Kidney epithelial cell (primary cell): ENCODE measurements around the gene KIF22. TPM values are rescaled to one million over a fixed set of nuclear protein-coding genes. Genes with fewer than 3 reads are reported as not detected.
"Not testable (repeated sequence)": the region's sequence is repeated elsewhere in the genome, so short reads cannot be mapped to it uniquely, and the experiment has no call there.

Experiments
- DNase-seq: peaks from one replicate; pipeline ENCODE4 v3.0.0-alpha.2; 2010; ENCODE audit warnings: low read depth
- H3K27me3 ChIP-seq: 2 replicates; pipeline ENCODE4 v1.6.0; 2011; ENCODE audit warnings: low read length; ENCODE audit not compliant: control insufficient read depth, insufficient read depth
- H3K36me3 ChIP-seq: 2 replicates; pipeline ENCODE4 v1.5.1; 2011; ENCODE audit warnings: low read length; ENCODE audit not compliant: control insufficient read depth, insufficient read depth
- H3K4me3 ChIP-seq: 2 replicates; pipeline ENCODE4 v1.5.1; 2011; ENCODE audit warnings: low read depth, mild to moderate bottlenecking, control low read depth, low read length
- total RNA-seq: library from RNA; depleted of rRNA; stranded (reverse); fragments of >200 nt; gene quantifications from 2 replicates; pipeline ENCODE4 v1.2.3, GENCODE V29; 2015
- TF ChIP-seq, protein P1 (sequence below): IDR thresholded peaks from 2 replicates; pipeline ENCODE4 v1.5.1; 2011; ENCODE audit warnings: mild to moderate bottlenecking, moderate library complexity, low read length, control low read depth, inconsistent platforms; ENCODE audit not compliant: insufficient read depth, poor library complexity, severe bottlenecking

KIF22 gene
- total RNA-seq, 1 donor from 2014 or later: 24.2 TPM

DNA sequence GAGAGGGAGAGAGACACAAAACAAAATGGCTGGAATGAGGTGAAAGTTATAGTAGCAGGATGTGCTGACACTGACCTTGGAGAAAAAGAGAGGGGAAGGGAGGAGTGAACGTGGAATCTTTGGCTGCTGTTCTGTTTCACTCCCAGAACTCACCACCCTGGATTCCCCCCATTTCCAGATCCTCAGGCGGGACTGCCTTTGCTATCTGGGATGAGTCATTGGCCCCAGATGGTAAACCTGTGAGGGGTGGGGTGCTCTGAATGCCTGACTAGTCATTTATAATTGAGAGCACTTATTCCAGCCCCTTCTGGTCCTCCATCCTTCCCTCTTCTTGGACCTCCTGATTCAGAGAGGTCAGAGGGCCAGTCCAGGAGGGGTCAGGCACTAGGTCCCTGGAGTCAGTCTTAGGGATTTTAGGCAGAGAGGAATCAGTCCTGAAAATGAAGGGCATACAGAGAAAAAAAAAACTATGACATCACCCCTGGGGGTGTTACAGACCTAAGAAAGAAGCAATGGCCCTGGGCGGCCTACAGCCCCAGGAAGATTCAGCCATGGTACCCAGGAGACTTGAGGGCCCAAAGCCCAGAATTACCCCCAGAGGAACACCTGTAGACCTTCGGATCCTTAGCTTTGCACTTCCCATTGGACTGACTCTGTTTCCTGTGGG, 14.7 kb upstream of the KIF22 start:
- Histone ChIP-seq H3K4me3 (no peak overlapping the region), H3K27me3 (peaks cover 2% of the 10 kb centered on the region), H3K36me3 (no peaks in the 10 kb centered on the region)
- peak; percentile 32 for DNase-seq
- TF ChIP-seq, protein P1, sequence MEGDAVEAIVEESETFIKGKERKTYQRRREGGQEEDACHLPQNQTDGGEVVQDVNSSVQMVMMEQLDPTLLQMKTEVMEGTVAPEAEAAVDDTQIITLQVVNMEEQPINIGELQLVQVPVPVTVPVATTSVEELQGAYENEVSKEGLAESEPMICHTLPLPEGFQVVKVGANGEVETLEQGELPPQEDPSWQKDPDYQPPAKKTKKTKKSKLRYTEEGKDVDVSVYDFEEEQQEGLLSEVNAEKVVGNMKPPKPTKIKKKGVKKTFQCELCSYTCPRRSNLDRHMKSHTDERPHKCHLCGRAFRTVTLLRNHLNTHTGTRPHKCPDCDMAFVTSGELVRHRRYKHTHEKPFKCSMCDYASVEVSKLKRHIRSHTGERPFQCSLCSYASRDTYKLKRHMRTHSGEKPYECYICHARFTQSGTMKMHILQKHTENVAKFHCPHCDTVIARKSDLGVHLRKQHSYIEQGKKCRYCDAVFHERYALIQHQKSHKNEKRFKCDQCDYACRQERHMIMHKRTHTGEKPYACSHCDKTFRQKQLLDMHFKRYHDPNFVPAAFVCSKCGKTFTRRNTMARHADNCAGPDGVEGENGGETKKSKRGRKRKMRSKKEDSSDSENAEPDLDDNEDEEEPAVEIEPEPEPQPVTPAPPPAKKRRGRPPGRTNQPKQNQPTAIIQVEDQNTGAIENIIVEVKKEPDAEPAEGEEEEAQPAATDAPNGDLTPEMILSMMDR: no peak

DNA sequence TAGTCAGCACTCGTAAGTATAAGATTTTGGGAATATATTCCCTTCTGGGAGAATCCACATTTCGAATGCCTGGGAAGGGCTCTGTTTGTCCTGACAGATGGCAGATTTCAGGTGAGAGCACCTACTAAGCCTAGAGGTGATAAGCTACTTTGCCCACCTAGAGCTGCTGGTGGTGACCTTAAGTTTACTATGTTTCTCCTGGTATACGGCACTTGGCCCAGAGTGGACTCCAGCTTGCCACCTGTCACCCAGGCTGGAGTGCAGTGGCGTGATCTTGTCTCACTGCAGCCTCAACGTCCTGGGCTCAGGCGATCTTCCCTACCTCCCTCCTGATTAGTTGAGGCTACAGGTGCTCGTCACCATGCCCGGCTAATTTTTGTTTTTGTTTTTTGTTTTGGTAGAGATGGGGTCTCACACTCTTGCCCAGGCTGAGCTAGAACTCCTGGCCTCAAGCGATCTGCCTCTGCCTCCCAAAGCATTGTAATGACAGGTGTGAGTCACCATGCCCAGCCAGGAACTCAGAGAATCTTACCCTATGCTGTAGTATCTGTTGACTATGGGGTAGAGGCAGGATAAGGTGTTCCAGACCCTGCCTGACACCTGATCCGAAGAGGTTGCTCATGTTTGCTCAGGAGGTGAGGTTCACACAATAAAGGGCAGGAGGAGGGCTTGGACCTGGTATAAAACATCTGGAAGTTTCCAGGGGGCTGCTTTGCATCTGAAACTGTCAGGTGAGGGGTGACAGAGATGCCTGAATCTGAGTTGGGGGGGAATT, 12.8 kb upstream of the KIF22 start, which contains the start of gene ZG16:
TSS of gene ZG16 (plus strand) at position 681 of the 775 bp plus-strand sequence. CDS start 1,011 bp downstream, outside the sequence.
- Histone ChIP-seq H3K27me3 (peaks cover 2% of the 10 kb centered on the region), H3K4me3 (no peak within 1 kb of the TSS), H3K36me3 (no peaks in the 10 kb centered on the region)
- DNase-seq: no peak
- TF ChIP-seq, protein P1: no peak

DNA sequence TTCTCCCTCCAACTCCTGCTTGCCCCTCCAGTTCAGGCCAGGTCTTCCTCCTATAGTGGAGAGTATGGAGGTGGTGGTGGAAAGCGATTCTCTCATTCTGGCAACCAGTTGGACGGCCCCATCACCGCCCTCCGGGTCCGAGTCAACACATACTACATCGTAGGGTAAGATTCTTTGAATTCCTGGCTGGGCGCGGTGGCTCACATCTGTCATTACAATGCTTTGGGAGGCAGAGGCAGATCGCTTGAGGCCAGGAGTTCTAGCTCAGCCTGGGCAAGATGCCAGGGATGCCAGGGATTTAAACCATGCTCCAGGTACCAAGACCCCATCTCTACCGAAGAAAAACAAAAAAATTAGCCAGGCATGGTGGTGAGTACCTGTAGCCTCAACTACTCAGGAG, 11.1 kb upstream of the KIF22 start:
- TF ChIP-seq, protein P1: no peak
- no peaks in the 10 kb centered on the region for H3K36me3 ChIP-seq
- no peak for DNase-seq
- no peak overlapping the region for H3K4me3 ChIP-seq
- H3K27me3 ChIP-seq: peaks cover 2% of the 10 kb centered on the region

DNA sequence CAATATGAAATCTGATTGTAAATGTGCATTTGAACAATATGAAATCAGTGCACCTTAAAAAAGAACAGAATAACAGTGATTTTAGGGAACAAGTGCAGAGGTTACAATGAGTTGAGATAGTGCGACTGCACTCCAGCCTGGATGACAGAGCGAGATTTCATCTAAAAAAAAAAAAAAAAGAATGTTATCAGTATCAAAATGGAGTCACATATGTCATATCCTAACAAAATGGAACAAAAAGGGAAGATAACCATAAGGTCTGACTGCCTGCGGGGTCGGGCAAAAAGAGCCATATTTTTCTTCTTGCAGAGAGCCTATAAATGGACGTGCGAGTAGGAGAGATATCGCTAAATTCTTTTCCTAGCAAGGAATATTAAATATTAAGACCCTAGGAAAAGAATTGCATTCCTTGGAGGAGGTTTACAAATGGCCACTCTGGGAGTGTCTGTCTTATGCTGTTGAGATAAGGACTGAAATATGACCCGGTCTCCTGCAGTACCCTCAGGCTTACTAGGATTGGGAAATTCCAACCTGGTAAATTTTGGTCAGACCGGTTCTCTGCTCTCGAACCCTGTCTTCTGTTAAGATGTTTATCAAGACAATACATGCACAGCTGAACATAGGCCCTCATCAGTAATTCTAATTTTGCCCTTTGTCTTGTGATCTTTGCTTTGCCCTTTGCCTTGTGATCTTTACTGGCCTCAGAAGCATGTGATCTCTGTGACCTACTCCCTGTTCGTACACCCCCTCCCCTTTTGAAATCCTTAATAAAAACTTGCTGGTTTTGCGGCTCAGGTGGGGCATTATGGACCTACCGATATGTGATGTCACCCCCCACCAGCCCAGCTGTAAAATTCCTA, 7.2 kb upstream of the KIF22 start:
- H3K4me3 ChIP-seq, H3K36me3 ChIP-seq, H3K27me3 ChIP-seq, DNase-seq: not testable (repeated sequence)

DNA sequence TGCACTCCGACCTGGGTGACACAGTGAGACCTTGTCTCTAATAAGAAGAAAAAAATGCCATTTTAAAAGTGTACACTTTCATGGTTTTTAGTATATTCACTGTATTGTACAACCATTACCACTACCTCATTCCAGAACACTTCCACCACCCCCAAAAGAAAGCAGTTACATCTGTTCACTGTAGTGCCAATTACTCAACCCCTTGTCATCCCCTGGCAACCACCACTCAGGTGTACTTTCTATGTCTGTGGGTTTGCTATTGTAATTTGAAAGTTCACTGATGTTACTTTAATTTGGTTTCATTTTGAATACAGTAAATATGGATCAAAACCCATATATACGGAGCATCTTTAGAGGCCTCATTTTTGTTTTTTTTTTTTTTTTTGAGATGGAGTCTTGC, 6.4 kb upstream of the KIF22 start:
- no peak for DNase-seq
- TF ChIP-seq, protein P1: no peak
- no peaks in the 10 kb centered on the region for H3K27me3 ChIP-seq
- no peak overlapping the region for H3K4me3 ChIP-seq
- H3K36me3 ChIP-seq: no peaks in the 10 kb centered on the region

DNA sequence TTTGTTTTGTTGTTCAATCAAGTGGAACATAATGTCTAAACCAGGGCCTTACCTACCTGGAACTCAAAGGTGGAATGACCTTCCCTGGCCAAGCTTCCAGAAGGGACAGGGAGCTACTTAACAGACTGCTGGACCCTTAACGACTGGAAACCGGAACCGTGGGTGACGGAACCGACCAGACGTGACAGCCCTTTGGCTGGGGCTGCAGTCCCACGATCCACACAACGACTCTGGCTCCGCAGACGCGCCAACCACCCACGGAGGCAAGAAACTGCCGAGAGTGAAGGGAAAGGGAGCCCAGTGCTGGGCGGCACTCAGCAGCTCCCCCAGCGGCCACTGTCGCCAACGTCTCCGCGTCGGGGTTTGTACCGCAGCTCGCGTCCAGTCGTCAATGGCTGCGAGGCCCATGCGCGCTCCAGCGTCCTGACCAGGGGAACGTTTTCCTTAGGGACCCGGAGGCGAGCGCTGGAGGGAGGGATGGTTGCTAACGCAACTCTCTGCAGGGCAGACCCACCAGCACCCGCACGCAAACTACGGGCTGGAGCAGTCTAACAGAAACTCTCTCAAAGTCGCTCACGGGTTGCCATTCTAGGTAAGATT, 5.5 kb upstream of the KIF22 start:
- TF ChIP-seq, protein P1: peak; percentile 87
- Histone ChIP-seq H3K36me3 (no peaks in the 10 kb centered on the region), H3K4me3 (peak overlapping the region; percentile 14), H3K27me3 (no peaks in the 10 kb centered on the region)
- no peak for DNase-seq

DNA sequence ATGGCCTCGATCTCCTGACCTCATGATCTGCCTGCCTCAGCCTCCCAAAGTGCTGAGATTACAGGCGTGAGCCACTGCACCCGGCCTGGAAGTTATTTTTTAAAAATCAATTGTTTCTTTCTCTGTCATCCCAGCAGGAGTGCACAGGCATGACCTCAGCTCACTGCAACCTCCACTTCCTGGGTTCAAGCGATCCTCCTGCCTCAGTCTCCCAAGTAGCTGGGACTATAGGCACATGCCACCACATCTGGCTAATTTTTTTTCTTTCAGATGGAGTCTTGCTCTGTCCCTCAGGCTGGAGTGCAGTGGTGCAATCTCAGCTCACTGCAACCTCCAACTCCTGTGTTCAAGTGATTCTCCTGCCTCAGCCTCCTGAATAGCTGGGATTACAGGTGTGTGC, 3.4 kb upstream of the KIF22 start:
- H3K27me3 ChIP-seq, H3K4me3 ChIP-seq, DNase-seq, H3K36me3 ChIP-seq: not testable (repeated sequence)
